Measurements from ENCODE around the gene CTIF.

CTIF gene

GRCh38 chr18:48550101-48550729, 11.4 kb downstream of the CTIF start:
- DNase-seq (ENCODE audit: insufficient read length, low spot score) (no peak), FAIRE-seq (no peak)

GRCh38 chr18:48551100-48551499, 12.3 kb downstream of the CTIF start:
- DNase-seq (ENCODE audit: insufficient read length, low spot score) (no peak), FAIRE-seq (no peak)

GRCh38 chr18:48552130-48552529, 13.3 kb downstream of the CTIF start:
- DNase-seq (ENCODE audit: insufficient read length, low spot score) = no peak

GRCh38 chr18:48553236-48553635, 14.4 kb downstream of the CTIF start:
- FAIRE-seq = no peak

More at GRCh38 chr18:48552130-48552529, 13.3 kb downstream of the CTIF start:
- FAIRE-seq = no peak

GRCh38 chr18:48554610-48555400, 16.0 kb downstream of the CTIF start:
- FAIRE-seq (no peak), DNase-seq (ENCODE audit: insufficient read length, low spot score) (no peak)

More at GRCh38 chr18:48553236-48553635, 14.4 kb downstream of the CTIF start:
- no peak for DNase-seq (ENCODE audit: insufficient read length, low spot score)

GRCh38 chr18:48555465-48555995, 16.7 kb downstream of the CTIF start:
- FAIRE-seq (no peak), DNase-seq (ENCODE audit: insufficient read length, low spot score) (no peak)

GRCh38 chr18:48557640-48558174, 18.9 kb downstream of the CTIF start:
- FAIRE-seq (no peak), DNase-seq (ENCODE audit: insufficient read length, low spot score) (no peak)

GRCh38 chr18:48558248-48558647, 19.4 kb downstream of the CTIF start:
- DNase-seq (ENCODE audit: insufficient read length, low spot score) (no peak), FAIRE-seq (no peak)

GRCh38 chr18:48560491-48560890, 21.7 kb downstream of the CTIF start:
- no peak for FAIRE-seq

GRCh38 chr18:48562075-48562474, 23.2 kb downstream of the CTIF start:
- DNase-seq (ENCODE audit: insufficient read length, low spot score) (no peak), FAIRE-seq (no peak)

More at GRCh38 chr18:48560491-48560890, 21.7 kb downstream of the CTIF start:
- no peak for DNase-seq (ENCODE audit: insufficient read length, low spot score)

- FAIRE-seq = no peak
- DNase-seq (ENCODE audit: insufficient read length, low spot score) = peak; percentile 65
Measured at GRCh38 chr18:48563027-48563426, 24.2 kb downstream of the CTIF start.

GRCh38 chr18:48564139-48564538, 25.3 kb downstream of the CTIF start:
- DNase-seq (ENCODE audit: insufficient read length, low spot score) (no peak), FAIRE-seq (no peak)

- DNase-seq (ENCODE audit: insufficient read length, low spot score) (no peak), FAIRE-seq (no peak)
Measured at GRCh38 chr18:48565105-48565504, 26.3 kb downstream of the CTIF start.

- DNase-seq (ENCODE audit: insufficient read length, low spot score) = no peak
- FAIRE-seq = no peak
Measured at GRCh38 chr18:48566589-48566988, 27.8 kb downstream of the CTIF start.

GRCh38 chr18:48567388-48567787, 28.6 kb downstream of the CTIF start:
- no peak for FAIRE-seq

GRCh38 chr18:48569139-48569914, 30.5 kb downstream of the CTIF start:
- no peak for DNase-seq (ENCODE audit: insufficient read length, low spot score)
- no peak for FAIRE-seq

More at GRCh38 chr18:48567388-48567787, 28.6 kb downstream of the CTIF start:
- no peak for DNase-seq (ENCODE audit: insufficient read length, low spot score)

GRCh38 chr18:48569915-48570264, 31.1 kb downstream of the CTIF start:
- FAIRE-seq = no peak
- no peak for DNase-seq (ENCODE audit: insufficient read length, low spot score)

- FAIRE-seq = no peak
- no peak for DNase-seq (ENCODE audit: insufficient read length, low spot score)
Measured at GRCh38 chr18:48570313-48570712, 31.5 kb downstream of the CTIF start.

- FAIRE-seq = no peak
- DNase-seq (ENCODE audit: insufficient read length, low spot score) = no peak
Measured at GRCh38 chr18:48571639-48572384, 33.0 kb downstream of the CTIF start.

Data from HTR-8/SVneo (cell line).